Measurements from ENCODE around the gene PPP2R5E.

The PPP2R5E gene

DNA sequence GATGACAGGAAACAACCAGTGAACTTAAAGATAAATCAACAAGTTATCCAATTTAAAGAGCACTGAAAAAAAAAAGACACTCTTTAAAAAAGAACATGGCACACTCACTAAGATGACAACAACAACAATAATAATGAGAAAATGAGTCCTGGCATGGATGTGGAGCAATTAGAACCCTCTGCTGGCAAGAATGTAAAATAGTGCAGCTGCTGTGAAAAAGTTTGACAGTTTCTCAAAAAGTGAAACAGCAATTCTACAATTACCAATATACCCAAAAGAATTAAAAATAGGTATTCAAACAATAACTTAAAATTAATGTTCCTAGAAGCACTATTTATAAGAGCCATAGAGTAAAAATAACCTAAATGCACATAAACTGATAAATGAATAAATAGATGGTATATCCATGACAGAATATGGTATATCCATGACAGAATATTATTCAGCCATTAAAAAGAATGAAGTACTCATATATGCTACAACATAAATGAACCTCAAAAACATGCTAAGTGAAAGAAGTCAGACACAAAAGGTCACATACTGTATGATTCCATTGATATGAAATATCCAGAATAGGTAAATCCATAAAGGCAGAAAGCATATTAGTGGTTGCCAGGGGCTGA is 175.3 kb downstream of the PPP2R5E start:
- DNase-seq = no peak

DNA sequence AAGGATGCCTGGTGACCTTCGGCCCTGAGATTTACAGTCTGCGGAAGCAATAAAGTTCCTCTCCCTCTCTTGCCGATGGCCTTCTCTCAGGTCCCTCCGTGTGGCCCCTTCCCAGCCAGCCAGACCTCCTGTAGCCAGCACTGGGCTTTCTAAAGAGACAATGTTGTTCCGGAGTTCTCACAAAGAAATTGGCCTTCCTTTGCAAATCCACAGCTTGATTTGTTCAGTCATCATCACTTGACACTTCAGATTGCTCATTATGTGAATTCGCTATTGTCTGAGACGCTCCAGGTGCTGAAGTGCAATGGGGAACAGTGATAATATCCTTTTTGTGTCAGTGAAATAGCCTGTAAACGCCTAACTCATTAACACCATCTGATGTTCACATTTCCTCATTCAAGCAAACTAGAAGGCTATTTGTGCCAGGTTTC is 180.8 kb downstream of the PPP2R5E start:
- no peak for DNase-seq

GRCh38 chr14:63361790-63362189 is 181.4 kb downstream of the PPP2R5E start:
- DNase-seq = peak in 1 of 2 experiments; percentile 5

GRCh38 chr14:63357841-63358240 is 185.3 kb downstream of the PPP2R5E start:
- no peak for DNase-seq

DNA sequence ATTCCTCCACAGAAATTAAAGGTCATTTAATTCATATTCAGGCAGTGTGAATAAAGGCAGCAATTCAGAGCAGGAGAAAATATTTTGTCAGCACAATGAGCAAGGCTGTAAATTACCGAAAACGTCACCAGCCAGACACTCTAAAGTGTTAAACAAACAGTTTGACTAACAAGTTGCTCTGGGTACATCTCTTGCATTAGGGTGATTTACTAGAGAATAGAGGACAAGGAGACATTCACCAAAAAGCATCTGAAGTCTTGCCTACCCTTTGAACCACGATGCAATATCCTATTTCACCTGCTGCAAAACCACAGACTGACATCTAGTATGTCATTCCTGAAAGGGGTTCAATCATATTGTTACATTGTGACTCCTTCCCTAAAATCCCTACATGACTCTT is 197.4 kb downstream of the PPP2R5E start:
- DNase-seq = no peak

- no peak for DNase-seq
Observed at GRCh38 chr14:63344336-63344735, 198.8 kb downstream of the PPP2R5E start.

DNA sequence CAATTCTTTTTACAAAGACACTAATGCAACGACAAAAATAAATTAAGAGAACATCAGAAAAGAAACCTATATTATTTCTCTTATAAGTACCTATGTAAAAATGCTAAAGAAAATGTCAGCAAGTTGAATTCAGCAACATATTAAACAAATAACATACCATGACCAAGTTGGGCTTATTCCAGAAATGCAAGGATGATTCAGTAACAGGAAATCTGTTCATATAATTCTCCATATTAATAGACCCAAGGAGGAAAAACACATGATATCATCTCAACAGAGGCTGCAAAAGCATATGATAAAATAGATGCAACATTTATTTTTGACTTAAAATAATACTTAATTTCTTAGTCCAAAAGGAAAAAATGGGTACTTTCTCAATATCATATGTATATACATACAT is 199.3 kb downstream of the PPP2R5E start:
- no peak for DNase-seq

DNA sequence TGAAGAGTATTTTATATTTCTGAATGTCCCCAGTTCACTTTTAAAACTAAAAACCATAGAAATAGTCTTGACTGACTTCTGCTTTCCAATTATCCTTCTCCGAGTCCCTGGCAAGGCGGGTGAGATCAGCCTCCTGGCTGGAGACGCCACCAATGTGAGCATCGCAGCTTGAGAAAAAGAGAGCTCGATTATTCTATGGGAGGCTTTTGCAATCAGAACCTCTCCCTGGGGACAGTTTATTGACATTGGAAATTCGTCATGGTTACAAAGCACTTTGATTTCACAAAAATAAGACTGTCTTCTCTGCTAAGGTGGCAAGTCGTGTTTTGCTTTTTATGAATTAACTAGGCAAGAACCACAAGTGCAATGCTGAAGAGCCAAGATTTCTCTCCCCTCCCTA is 200.8 kb downstream of the PPP2R5E start:
- no peak for DNase-seq

- DNase-seq = no peak
Observed at GRCh38 chr14:63328787-63329737, 214.1 kb downstream of the PPP2R5E start.

DNA sequence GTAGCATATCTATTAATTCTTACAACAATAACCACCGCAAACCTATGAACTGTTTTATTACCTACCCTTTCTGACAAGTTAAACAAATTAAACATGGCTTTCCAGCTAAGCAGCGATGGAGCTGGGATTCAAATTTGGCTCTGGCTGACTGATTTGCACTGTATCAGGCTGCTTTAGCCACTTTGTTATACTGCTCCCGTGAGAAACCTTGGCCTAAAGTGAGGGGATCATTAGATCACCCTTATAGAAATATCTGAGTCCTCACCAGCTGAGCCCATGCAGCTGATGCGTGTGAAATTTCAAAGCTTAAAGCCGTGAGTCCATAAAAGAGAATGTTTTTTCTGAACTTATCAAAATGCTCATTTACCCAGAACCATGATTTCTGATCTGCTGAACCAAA is 216.3 kb downstream of the PPP2R5E start:
- no peak for DNase-seq

- DNase-seq = no peak
Observed at GRCh38 chr14:63322897-63323573, 220.1 kb downstream of the PPP2R5E start.

- DNase-seq = no peak
Observed at GRCh38 chr14:63322472-63322871, 220.7 kb downstream of the PPP2R5E start.

All from Kasumi-1 (cell line).